H1 (cell line): ENCODE results near the gene ARHGAP15. TPM values are rescaled to one million over a fixed set of nuclear protein-coding genes. Genes with fewer than 3 reads are reported as not detected.

Source experiments
- GTF2F1 ChIP-seq: IDR thresholded peaks from 2 replicates; pipeline ENCODE4 v1.6.1; 2012; ENCODE audit warnings: low read depth, low read length, improper control_type of control experiment, borderline replicate concordance
- KDM5A ChIP-seq: fragments of 200-600 bp; IDR thresholded peaks from 2 replicates; pipeline ENCODE4 v1.7.1; 2012; ENCODE audit warnings: mild to moderate bottlenecking, low read length, inconsistent platforms, mixed read lengths
- polyA plus RNA-seq, 7 experiments: library from polyadenylated mRNA; depleted of rRNA in 3 of 7; stranded (reverse) in 5 of 7; unstranded in 2 of 7; fragments of >200 nt in 5 of 7; fragments of 200-250 nt in 2 of 7; gene quantifications; 1 replicate in 5 of 7; 2 replicates in 1 of 7; 4 replicates in 1 of 7; pipeline versions ENCODE4 v1.2.1 to v1.2.3, GENCODE V29; 2011 to 2013; ENCODE audit warnings: missing spikeins in 2 of 7, mixed read lengths in 2 of 7
- total RNA-seq: library from RNA; stranded (reverse); fragmentation: NEBNext Ultra II Directional; extraction: Animal tissue kit (Norgen Biotek cat#: 25700); gene quantifications from 2 replicates; pipeline ENCODE4 v1.2.1, GENCODE V29; 2021

Gene ARHGAP15
- total and polyA plus RNA-seq, 2 of the 8 experiments (the other 6 are each of a cell fraction or from before 2014, with no cell fraction given), result not detected

DNA sequence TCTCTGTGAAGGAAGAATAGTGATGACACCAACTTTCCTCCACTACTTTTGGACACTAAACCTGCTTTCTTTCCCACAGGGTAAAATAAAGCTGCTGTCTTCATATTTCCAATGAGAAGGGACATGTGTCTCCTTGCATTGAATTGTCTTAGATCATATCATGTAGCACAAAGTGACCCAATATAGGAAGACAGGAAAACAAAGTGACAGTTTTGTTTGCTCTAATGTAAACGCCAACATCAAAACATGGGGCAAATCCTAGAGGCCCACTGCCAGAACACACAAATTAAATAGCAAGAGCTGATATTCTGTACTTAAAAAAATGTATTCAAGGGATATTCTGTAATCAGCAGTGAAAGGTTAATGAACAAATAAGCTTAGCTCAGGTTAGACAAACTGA is 36.1 kb downstream of the ARHGAP15 start (continued):
- TF ChIP-seq GTF2F1, result no peak
- TF ChIP-seq KDM5A, result no peak
